Suprapubic skin (tissue), 4 donors: ENCODE results near the gene LRBA. TPM values are rescaled to one million over a fixed set of nuclear protein-coding genes. Genes with fewer than 3 reads are reported as not detected.

ENCODE experiments used
- DNase-seq, 2 donors: peaks; one replicate each; pipeline ENCODE4 v3.0.0-alpha.2; 2019; ENCODE audit warnings: low spot score in 2 of 2
- H3K27ac ChIP-seq: fragments of 200-600 bp; sonication (generic); one replicate; pipeline ENCODE4 v1.5.1; 2019
- H3K27me3 ChIP-seq: fragments of 200-600 bp; sonication (generic); one replicate; pipeline ENCODE4 v1.5.1; 2019
- H3K36me3 ChIP-seq: fragments of 200-600 bp; sonication (generic); one replicate; pipeline ENCODE4 v1.5.1; 2019
- H3K4me1 ChIP-seq: fragments of 200-600 bp; sonication (generic); one replicate; pipeline ENCODE4 v1.5.1; 2019
- H3K4me3 ChIP-seq: fragments of 200-600 bp; sonication (generic); one replicate; pipeline ENCODE4 v1.5.1; 2019; ENCODE audit warnings: mild to moderate bottlenecking
- H3K9me3 ChIP-seq: fragments of 200-600 bp; sonication (generic); one replicate; pipeline ENCODE4 v1.5.1; 2019
- EP300 ChIP-seq: sonication (generic); formaldehyde crosslinking; IDR thresholded peaks from one replicate; pipeline ENCODE4 v1.6.1; 2017; ENCODE audit warnings: antibody characterized with exemption
- POLR2A ChIP-seq, 2 donors: fragments of 450-650 bp; IDR thresholded peaks; one replicate each; pipeline ENCODE4 v1.6.1; 2017; ENCODE audit warnings: antibody characterized with exemption in 2 of 2, mild to moderate bottlenecking in 2 of 2, moderate library complexity in 2 of 2
- POLR2AphosphoS5 ChIP-seq, 3 donors: sonication (generic); formaldehyde crosslinking; IDR thresholded peaks; one replicate each; pipeline ENCODE4 v1.6.1; 2017; ENCODE audit warnings: antibody characterized with exemption in 3 of 3
- WGBS: methylation state at CpG from one replicate; pipeline ENCODE4 v1.1.5; 2018; 5-methylcytosine and 5-hydroxymethylcytosine counted together
- total RNA-seq, 4 donors: library from RNA; depleted of rRNA; stranded (reverse); fragments of >200 nt; gene quantifications; one replicate each; pipeline ENCODE4 v1.1.0, GENCODE V29; 2016
- TF ChIP-seq, protein P1 (sequence below), 2 donors: fragments of 200-600 bp in 1 of 2; fragments of 450-650 bp in 1 of 2; sonication (generic) in 1 of 2; IDR thresholded peaks; one replicate each; pipeline ENCODE4 v1.5.1; 2016 to 2019; ENCODE audit warnings: antibody characterized with exemption in 2 of 2, mild to moderate bottlenecking in 1 of 2, moderate library complexity in 1 of 2

The LRBA gene
- total RNA-seq, 4 donors from 2014 or later, result 64.6 to 128 (median 81.0) TPM

- Histone ChIP-seq H3K36me3 (peaks cover 3% of the 10 kb centered on the region), H3K4me3 (no peak overlapping the region), H3K27me3 (no peaks in the 10 kb centered on the region), H3K4me1 (peaks cover 8% of the 10 kb centered on the region), H3K27ac (no peak overlapping the region), H3K9me3 (no peaks in the 10 kb centered on the region)
- no peak for TF ChIP-seq EP300
- TF ChIP-seq POLR2A (IDR thresholded peaks at IDR 0.05), result no peak
- no peak for TF ChIP-seq POLR2AphosphoS5 (IDR thresholded peaks at IDR 0.05)
- TF ChIP-seq, protein P1, sequence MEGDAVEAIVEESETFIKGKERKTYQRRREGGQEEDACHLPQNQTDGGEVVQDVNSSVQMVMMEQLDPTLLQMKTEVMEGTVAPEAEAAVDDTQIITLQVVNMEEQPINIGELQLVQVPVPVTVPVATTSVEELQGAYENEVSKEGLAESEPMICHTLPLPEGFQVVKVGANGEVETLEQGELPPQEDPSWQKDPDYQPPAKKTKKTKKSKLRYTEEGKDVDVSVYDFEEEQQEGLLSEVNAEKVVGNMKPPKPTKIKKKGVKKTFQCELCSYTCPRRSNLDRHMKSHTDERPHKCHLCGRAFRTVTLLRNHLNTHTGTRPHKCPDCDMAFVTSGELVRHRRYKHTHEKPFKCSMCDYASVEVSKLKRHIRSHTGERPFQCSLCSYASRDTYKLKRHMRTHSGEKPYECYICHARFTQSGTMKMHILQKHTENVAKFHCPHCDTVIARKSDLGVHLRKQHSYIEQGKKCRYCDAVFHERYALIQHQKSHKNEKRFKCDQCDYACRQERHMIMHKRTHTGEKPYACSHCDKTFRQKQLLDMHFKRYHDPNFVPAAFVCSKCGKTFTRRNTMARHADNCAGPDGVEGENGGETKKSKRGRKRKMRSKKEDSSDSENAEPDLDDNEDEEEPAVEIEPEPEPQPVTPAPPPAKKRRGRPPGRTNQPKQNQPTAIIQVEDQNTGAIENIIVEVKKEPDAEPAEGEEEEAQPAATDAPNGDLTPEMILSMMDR (IDR thresholded peaks at IDR 0.05), result no peak
- WGBS, result 82% methylated on average over 8 of the region's 8 CpGs
- no peak for DNase-seq
These were observed 230.1 kb downstream of the LRBA start for GRCh38 chr4:150784939-150785338.

- H3K27me3 ChIP-seq, result no peaks in the 10 kb centered on the region
- no peak for DNase-seq
- 71% methylated on average over 4 of the region's 4 CpGs for WGBS
- TF ChIP-seq POLR2AphosphoS5 (IDR thresholded peaks at IDR 0.05), result no peak
- TF ChIP-seq, protein P1 (IDR thresholded peaks at IDR 0.05), result no peak
- H3K9me3 ChIP-seq, result no peaks in the 10 kb centered on the region
- peaks cover 8% of the 10 kb centered on the region for H3K4me1 ChIP-seq
- H3K27ac ChIP-seq, result no peak overlapping the region
- peaks cover 3% of the 10 kb centered on the region for H3K36me3 ChIP-seq
- no peak overlapping the region for H3K4me3 ChIP-seq
These were observed 230.8 kb downstream of the LRBA start for GRCh38 chr4:150784305-150784704.

DNA sequence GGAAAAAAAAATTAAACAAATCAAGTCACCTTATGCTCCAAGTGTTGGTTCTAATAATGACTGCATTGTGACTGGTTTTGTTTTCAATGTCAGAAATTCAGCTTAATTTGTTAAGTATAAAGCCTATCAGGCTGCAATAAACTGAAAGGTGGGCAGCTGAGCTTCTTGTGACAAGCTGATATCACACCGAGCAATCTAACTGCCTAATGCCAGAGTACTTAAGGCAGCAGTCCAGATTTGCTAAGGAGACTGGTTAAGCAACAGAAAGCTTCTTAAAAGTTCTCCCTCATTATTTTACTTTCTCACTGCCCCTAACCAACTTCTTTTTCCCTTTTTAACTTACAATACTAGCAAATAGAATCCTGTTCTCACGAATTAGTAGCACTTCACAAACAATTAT is 232.2 kb downstream of the LRBA start:
- no peaks in the 10 kb centered on the region for H3K27me3 ChIP-seq
- TF ChIP-seq, protein P1 (IDR thresholded peaks at IDR 0.05), result no peak
- 58% methylated on average over 2 of the region's 2 CpGs for WGBS
- peaks cover 8% of the 10 kb centered on the region for H3K4me1 ChIP-seq
- H3K4me3 ChIP-seq, result no peak overlapping the region
- DNase-seq, result no peak
- H3K36me3 ChIP-seq, result peaks cover 3% of the 10 kb centered on the region
- H3K9me3 ChIP-seq, result no peaks in the 10 kb centered on the region
- H3K27ac ChIP-seq, result no peak overlapping the region

DNA sequence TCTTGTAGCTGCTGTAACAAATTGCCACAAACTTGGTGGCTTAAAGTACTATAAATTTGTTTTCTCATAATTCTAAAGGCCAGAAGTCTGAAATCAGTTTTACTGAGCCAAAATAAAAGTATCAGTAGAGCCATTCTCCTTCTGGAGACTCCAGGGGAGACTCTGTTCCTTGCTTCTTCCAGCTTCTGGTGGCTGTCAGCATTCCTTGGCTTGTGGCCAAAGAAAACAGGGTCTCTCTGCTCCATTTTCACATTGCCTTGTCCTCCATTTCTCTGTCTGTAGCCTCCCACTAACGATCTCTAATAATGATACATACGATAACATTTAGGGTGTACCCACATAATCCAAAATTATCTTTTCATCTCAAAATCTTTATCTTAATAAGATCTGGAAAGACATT is 232.8 kb downstream of the LRBA start:
- no peaks in the 10 kb centered on the region for H3K27me3 ChIP-seq
- H3K9me3 ChIP-seq, result no peaks in the 10 kb centered on the region
- no peak for DNase-seq
- no peak overlapping the region for H3K4me3 ChIP-seq
- peaks cover 8% of the 10 kb centered on the region for H3K4me1 ChIP-seq
- H3K36me3 ChIP-seq, result peaks cover 3% of the 10 kb centered on the region
- WGBS, result 56% methylated on average over 2 of the region's 2 CpGs
- TF ChIP-seq POLR2A (IDR thresholded peaks at IDR 0.05) (no peak), EP300 (no peak), POLR2AphosphoS5 (IDR thresholded peaks at IDR 0.05) (no peak)
- TF ChIP-seq, protein P1 (IDR thresholded peaks at IDR 0.05), result no peak
- no peak overlapping the region for H3K27ac ChIP-seq

DNA sequence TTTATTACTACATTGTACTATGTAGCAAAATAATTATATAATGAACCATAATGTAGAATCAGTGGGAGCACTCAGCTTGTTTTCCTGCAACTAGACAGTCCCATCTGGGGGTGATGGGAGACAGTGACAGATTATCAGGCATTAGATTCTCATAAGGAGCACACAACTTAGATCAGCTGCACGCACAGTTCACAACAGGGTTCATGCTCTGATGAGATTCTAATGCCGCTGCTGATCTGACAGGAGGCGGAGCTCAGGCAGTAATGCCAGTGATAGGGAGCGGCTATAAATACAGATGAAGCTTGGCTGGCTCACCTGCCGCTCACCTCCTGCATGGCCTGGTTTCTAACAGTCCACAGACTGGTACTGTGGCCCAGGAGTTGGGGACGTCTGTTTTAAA is 233.9 kb downstream of the LRBA start:
- H3K27ac ChIP-seq, result no peak overlapping the region
- peaks cover 3% of the 10 kb centered on the region for H3K36me3 ChIP-seq
- WGBS, result 90% methylated on average over 6 of the region's 6 CpGs
- DNase-seq, result no peak
- no peaks in the 10 kb centered on the region for H3K9me3 ChIP-seq
- H3K4me3 ChIP-seq, result no peak overlapping the region
- H3K4me1 ChIP-seq, result peaks cover 8% of the 10 kb centered on the region
- H3K27me3 ChIP-seq, result no peaks in the 10 kb centered on the region
- TF ChIP-seq EP300 (no peak), POLR2AphosphoS5 (IDR thresholded peaks at IDR 0.05) (no peak), POLR2A (IDR thresholded peaks at IDR 0.05) (no peak)
- TF ChIP-seq, protein P1 (IDR thresholded peaks at IDR 0.05), result no peak
